ENCODE data around the gene BMP7.

The BMP7 gene

GRCh38 chr20:57213924-57214323 is 52.5 kb downstream of the BMP7 start:
- H3K4me3 ChIP-seq (ENCODE audit: low read depth, low read length): no peak overlapping the region
- TF ChIP-seq CTCF (IDR thresholded peaks at IDR 0.05; ENCODE audit: low read depth, low read length): no peak

- TF ChIP-seq CTCF (IDR thresholded peaks at IDR 0.05; ENCODE audit: low read depth, low read length): no peak
- no peak overlapping the region for H3K4me3 ChIP-seq (ENCODE audit: low read depth, low read length)
Observed at GRCh38 chr20:57213291-57213690, 53.1 kb downstream of the BMP7 start.

GRCh38 chr20:57212534-57213276 is 53.7 kb downstream of the BMP7 start:
- H3K4me3 ChIP-seq (ENCODE audit: low read depth, low read length): no peak overlapping the region
- TF ChIP-seq CTCF (IDR thresholded peaks at IDR 0.05; ENCODE audit: low read depth, low read length): no peak

GRCh38 chr20:57211908-57212533 is 54.4 kb downstream of the BMP7 start:
- no peak for TF ChIP-seq CTCF (IDR thresholded peaks at IDR 0.05; ENCODE audit: low read depth, low read length)
- no peak overlapping the region for H3K4me3 ChIP-seq (ENCODE audit: low read depth, low read length)

- no peak overlapping the region for H3K4me3 ChIP-seq (ENCODE audit: low read depth, low read length)
- no peak for TF ChIP-seq CTCF (IDR thresholded peaks at IDR 0.05; ENCODE audit: low read depth, low read length)
Observed at GRCh38 chr20:57211406-57211805, 55.0 kb downstream of the BMP7 start.

- no peak for TF ChIP-seq CTCF (IDR thresholded peaks at IDR 0.05; ENCODE audit: low read depth, low read length)
- H3K4me3 ChIP-seq (ENCODE audit: low read depth, low read length): no peak overlapping the region
Observed at GRCh38 chr20:57210911-57211280, 55.5 kb downstream of the BMP7 start.

Data from WI38 (cell line).